ENCODE data around the gene UBE2V1.
"Not testable (repeated sequence)": the region's sequence is repeated elsewhere in the genome, so short reads cannot be mapped to it uniquely, and the experiment has no call there.

UBE2V1 gene

GRCh38 chr20:50137702-50138101 lies 24.8 kb upstream of the UBE2V1 start:
- DNase-seq (ENCODE audit: low spot score): not testable (repeated sequence)

DNA sequence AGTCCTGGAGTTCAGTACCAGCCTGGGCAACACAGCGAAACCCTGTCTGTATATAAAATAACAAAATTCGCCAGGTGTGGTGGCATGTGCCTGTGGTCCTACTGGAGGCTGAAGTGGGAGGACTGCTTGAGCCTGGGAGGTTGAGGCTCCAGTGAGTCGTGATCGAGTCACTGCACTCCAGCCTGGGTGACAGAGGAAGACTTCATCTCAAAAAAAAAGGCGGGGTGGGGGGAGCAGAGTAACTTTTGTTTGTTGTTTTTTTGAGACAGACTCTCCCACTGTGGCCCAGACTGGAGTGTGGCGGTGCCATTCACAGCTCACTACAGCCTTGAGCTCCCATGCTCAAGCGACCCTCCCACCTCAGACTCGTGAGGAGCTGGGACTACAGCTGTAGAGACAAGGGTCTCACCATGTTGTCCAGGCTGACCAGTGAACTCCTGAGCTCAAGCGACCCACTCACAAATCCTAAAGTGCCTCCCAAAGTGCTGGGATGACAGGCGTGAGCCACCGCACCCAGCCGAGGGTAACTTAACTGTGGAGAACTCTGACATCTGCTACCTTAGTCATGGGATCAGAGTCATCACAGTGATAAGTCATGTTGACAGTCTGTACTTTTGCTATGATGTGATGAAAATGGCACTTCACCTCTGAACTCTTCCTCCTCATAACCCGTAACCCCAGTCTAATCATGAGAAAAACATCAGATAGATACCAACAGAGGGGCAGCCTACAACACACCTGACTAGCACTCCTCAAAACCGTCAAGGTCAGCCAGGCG lies 24.1 kb upstream of the UBE2V1 start:
- no peak for DNase-seq (ENCODE audit: low spot score)

- DNase-seq (ENCODE audit: low spot score): not testable (repeated sequence)
These were observed 22.2 kb upstream of the UBE2V1 start for GRCh38 chr20:50135157-50135556.

DNA sequence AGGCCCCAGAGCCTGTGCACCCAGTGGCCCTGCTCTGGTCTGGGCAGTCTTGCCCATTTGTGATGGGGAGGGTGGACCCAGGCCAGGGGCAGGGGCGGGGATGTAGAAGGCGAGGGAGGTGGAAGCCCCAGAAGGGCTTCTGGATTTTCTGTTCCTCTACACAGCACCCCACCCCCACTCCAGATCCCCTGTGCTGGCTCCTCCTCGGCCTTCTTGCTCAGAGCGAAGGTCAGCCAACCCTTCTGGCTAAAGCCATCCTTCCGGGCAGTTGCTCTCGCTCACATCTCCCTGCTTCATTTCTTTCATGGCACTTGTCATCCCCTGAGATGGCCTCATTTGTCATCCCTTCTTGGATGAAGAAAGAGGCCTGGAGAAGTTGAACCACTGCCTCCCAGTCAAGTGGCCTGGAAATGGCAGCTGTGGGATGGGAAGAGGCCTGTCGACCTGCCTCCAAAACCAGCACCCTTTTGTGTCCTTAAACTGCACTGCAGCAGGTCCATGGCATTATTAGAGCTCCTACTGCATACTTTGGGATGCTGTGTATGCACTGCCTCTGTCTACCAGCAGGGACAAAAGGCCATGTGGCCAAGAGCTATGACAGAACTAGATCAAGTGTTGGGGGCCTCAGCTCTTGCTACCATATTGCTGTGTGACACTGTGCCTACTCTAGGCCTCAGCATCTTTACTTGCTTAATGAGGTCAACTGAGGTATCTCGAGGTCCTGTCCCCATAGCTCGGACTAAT lies 20.7 kb upstream of the UBE2V1 start:
- DNase-seq (ENCODE audit: low spot score): no peak

- no peak for DNase-seq (ENCODE audit: low spot score)
These were observed 20.1 kb upstream of the UBE2V1 start for GRCh38 chr20:50133041-50133440.

- no peak for DNase-seq (ENCODE audit: low spot score)
These were observed 18.0 kb upstream of the UBE2V1 start for GRCh38 chr20:50130995-50131394.

DNA sequence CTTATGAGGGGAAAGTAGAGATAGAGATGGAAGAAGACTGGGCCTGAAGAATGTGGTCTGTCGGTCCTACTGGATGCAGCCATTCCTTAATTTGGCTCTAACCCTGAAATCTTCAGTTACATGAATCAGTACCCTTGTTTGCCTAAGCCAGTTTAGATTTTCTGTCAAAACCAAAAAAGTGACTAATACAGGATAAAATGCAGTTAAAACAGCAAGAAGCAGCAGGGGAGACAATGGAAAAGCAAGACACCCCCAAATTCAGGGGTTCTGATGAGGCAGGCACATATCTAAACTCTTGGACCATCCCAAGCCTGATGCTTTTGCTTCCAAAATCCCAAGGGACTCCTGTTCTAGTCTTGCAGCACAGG lies 17.4 kb upstream of the UBE2V1 start:
- no peak for DNase-seq (ENCODE audit: low spot score)

GRCh38 chr20:50129662-50130355 lies 16.9 kb upstream of the UBE2V1 start:
- DNase-seq (ENCODE audit: low spot score): no peak

DNA sequence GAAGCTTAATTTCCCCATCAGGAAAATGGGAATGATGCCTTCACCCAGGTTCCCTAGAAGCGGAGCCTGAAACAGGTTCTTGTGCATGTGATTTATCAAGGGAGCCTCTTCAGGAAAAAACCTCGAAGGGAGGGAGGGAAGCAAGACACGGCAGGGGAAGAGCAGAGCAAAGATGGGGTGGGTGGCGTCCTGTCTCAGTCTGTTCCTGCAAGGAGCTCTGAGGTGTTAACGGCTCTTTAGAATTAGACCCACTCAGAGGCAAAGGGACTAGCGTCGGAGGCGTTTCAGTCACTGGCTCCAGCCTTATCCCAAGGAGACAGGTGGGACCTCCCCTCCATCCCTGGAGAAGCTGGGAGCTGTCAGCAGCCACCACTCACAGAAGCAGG lies 15.6 kb upstream of the UBE2V1 start:
- no peak for DNase-seq (ENCODE audit: low spot score)

- DNase-seq (ENCODE audit: low spot score): no peak
These were observed 14.9 kb upstream of the UBE2V1 start for GRCh38 chr20:50127587-50128519.

GRCh38 chr20:50126662-50127061 lies 13.7 kb upstream of the UBE2V1 start:
- DNase-seq (ENCODE audit: low spot score): no peak

DNA sequence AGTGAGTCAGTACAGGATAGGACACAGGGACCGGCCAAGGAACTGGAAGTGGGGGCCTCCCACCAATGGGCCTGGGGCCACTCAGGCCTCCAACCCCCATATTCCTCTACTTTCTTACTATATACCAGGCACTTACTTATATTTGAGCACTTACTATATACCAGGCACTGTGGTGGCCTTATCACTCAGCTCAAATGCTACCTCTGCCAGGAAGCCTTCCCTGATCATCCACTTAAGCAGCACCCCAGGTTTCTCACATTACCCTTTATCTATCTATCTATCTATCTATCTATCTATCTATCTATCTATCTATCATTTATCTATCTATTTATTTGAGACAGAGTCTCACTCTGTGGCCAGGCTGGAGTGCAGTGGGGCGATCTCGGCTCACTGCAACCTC lies 12.3 kb upstream of the UBE2V1 start:
- no peak for DNase-seq (ENCODE audit: low spot score)

DNA sequence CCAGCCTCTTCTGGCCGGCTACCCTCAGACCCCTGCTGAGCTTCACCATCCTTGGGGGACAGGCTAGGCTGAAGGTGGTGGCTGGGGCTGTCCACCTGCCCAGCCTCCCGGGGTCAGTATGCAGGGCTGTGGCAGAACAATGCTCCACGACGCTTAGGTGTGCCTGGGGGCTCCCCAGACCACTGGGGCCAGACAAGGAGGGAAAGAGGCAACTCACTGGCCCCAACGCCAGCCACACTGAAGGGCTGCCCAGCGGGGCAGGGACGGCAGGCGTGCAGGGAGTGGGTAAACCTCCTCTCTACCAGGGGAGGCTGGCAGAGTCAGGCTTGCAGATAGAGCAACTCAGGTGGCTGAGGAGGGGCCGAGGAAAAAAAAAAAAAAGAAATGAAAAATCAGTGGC lies 11.5 kb upstream of the UBE2V1 start:
- DNase-seq (ENCODE audit: low spot score): no peak

DNA sequence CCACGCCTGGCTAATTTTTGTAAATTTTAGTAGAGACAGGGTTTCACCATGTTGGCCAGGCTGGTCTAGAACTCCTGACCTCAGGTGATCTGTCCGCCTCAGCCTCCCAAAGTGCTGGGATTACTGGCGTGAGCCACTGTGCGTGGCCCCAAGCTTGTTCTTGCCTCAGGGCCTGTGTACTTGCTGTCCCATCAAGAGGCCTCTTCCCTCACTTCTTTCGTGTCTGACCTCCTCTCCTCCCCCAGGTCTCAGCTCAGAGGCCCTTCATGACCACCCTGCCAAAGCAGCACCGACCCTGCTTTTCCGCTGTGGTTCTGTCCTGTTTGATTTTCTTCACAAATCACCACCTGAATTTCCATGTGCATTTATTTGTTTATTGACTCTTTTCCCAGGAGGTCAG lies 10.5 kb upstream of the UBE2V1 start:
- no peak for DNase-seq (ENCODE audit: low spot score)

GRCh38 chr20:50122763-50123162 lies 9.8 kb upstream of the UBE2V1 start:
- no peak for DNase-seq (ENCODE audit: low spot score)

GRCh38 chr20:50121858-50122271 lies 8.9 kb upstream of the UBE2V1 start:
- no peak for DNase-seq (ENCODE audit: low spot score)

GRCh38 chr20:50120935-50121693 lies 8.2 kb upstream of the UBE2V1 start:
- DNase-seq (ENCODE audit: low spot score): peak; percentile 39

GRCh38 chr20:50118203-50118602 lies 5.3 kb upstream of the UBE2V1 start:
- no peak for DNase-seq (ENCODE audit: low spot score)

- no peak for DNase-seq (ENCODE audit: low spot score)
These were observed 3.5 kb upstream of the UBE2V1 start for GRCh38 chr20:50116368-50116999.

DNA sequence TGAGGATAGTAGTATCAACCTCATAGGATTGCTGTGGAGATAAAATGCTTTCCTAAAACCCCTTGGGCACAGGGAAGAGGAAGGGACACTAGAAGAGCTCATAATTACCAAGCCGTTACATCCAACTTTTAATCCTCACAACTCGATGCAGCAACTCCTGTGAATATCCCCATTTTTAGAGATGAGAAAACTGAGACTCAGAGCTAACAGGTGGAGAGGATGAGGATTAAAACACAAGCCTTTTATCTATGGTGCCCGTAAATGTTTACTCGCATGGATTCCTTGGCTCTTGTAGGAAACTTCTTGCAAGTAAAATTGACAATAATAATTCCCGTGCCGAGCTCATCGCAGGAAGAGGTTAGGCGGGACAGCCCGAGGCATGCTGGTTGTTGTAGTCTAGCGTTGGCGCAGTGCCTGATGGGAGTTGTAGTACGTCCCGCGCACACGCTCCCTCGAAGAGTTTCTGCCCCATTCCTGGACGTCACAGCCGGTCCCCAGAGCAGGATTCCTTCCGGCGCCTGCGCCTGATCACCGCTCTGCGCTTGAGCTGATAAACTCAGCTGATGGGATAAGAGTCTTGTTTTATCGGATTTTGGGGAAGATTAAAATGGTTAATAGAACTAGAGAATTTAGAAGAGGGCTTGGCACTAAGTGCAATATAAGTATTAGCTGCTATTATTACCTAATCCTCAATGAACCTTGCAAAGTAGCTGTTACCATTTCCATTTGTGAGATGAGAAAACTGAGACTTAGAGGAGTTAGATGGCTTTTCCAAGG lies 2.8 kb upstream of the UBE2V1 start:
- DNase-seq (ENCODE audit: low spot score): peak; percentile 97

Data from LoVo (cell line).